Measurements from ENCODE around the gene ZNF764. TPM values are rescaled to one million over a fixed set of nuclear protein-coding genes. Genes with fewer than 3 reads are reported as not detected.
"Not testable (repeated sequence)": the region's sequence is repeated elsewhere in the genome, so short reads cannot be mapped to it uniquely, and the experiment has no call there.

Gene ZNF764
- total RNA-seq, 1 donor from 2014 or later: 8.4 TPM

DNA sequence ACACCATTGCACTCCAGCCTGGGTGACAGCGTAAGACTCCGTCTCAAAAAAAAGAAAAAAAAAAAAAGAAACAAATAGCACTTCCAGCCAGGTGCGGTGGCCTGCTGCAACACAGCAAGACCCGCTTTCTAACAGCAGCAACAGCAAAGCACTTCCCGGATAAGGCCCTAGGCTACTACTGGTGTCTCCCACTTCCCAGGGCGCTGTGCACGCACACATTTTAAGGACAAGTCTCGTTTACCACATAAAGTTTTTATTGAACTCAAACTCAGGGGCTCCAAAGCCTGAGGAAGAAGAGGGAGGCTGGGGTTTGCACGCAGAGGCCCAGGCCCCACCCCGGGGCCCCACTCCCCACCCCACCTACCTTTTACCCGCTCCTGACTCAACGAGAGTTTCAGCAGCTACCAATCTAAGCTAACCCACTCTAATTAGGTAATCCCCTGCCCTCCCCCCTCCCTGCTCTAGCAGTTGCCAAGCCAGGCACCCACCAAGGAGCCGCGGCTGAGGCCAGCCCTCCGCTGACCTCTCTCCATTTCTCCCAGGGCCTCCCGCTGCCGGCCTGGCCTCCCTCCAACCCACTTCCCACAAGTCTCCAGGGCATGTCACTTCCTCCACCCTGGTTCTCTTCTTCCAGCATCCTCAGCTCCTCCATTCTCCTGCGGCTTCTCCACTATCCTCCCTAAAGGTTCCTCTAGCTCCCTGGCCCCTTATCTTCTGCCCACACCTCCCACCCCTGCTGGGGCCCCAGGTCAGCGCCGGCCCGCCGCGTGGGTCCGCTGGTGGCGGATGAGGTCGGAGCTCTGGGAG lies 34.2 kb downstream of the ZNF764 start:
- intact Hi-C loops (cut with DNase I): no loop called here
- ATAC-seq: no peak

DNA sequence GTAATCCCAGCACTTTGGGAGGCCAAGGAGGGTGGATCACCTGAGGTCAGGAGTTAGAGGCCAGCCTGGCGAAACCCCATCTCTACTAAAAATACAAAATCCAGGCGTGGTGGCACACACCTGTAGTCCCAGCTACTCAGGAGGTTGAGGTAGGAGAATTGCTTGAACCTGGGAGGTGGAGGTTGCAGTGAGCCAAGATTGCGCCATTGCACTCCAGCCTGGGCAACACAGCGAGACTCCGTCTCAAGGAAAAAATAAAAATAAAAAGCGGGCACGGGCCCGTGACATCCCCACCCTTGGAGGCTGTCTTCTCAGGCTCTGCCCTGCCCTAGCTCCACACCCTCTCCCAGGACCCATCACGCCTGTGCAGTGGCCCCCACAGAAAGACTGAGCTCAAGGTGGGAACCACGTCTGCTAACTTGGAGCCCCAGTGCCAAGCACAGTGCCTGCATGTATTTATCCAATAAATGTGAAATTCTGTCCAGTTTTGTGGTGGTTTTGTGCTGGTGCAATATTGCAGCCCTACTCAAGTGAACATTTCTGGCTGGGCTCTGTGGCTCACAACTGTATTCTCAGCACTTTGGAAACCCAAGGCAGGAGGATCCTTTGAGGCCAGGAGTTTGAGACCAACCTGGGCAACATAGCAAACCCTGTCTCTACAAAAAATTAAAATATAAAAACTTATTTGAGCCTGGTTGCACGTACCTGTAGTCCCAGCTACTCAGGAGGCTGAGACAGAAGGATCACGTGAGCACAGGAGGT lies 35.3 kb downstream of the ZNF764 start:
- H3K4me1 ChIP-seq; H3K27me3 ChIP-seq (ENCODE audit: low read depth); DNase-seq; H3K9me3 ChIP-seq; ATAC-seq; H3K27ac ChIP-seq; intact Hi-C loops (cut with DNase I); H3K4me3 ChIP-seq: not testable (repeated sequence)
- H3K36me3 ChIP-seq: peaks cover 29% of the 10 kb centered on the region

More for the DNA sequence above, 34.2 kb downstream of the ZNF764 start:
- Histone ChIP-seq H3K27me3 (ENCODE audit: low read depth) (no peaks in the 10 kb centered on the region), H3K9me3 (no peaks in the 10 kb centered on the region), H3K36me3 (peaks cover 18% of the 10 kb centered on the region), H3K27ac (no peak overlapping the region), H3K4me3 (no peak overlapping the region), H3K4me1 (peaks cover 21% of the 10 kb centered on the region)
- TF ChIP-seq, protein P1, sequence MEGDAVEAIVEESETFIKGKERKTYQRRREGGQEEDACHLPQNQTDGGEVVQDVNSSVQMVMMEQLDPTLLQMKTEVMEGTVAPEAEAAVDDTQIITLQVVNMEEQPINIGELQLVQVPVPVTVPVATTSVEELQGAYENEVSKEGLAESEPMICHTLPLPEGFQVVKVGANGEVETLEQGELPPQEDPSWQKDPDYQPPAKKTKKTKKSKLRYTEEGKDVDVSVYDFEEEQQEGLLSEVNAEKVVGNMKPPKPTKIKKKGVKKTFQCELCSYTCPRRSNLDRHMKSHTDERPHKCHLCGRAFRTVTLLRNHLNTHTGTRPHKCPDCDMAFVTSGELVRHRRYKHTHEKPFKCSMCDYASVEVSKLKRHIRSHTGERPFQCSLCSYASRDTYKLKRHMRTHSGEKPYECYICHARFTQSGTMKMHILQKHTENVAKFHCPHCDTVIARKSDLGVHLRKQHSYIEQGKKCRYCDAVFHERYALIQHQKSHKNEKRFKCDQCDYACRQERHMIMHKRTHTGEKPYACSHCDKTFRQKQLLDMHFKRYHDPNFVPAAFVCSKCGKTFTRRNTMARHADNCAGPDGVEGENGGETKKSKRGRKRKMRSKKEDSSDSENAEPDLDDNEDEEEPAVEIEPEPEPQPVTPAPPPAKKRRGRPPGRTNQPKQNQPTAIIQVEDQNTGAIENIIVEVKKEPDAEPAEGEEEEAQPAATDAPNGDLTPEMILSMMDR (IDR thresholded peaks at IDR 0.05): no peak
- DNase-seq: no peak

DNA sequence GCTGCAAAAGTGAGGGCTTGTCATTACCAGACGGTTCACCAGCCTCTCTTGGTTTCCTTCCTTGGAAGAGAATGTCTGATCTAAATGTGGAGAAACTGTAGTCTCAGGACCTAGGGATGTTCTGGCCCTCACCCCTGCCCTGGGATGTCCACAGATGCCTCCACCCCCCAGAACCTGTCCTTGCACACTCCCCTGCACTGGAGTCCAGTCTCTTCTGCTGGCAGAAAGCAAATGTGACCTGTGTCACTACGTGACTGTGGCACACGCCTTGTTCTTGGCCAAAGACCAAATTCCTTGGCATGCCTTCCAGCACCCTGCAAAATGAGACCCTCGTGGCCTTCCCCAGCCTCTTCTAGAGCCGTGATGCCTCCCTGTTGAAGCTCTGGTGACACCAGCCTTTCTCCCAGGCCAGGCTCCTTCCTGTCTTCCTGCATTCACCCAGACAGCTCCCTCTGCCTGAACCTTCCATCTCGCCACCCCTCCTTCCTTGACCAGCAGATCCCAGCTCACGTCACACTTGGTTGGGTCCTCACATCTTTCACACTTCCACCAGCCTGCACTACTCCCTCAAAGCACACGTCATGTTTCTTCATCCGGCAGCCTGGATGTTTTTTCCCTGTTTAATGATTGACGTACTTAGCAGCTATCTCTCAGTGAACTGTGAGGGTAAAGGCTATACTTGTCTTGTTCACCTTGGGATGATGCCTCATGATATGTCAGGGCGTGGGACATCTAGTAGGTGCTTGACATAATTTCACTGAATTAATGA lies 36.1 kb downstream of the ZNF764 start:
- DNase-seq (no peak), ATAC-seq (no peak)
- Histone ChIP-seq H3K27me3 (ENCODE audit: low read depth) (no peaks in the 10 kb centered on the region), H3K4me3 (no peak overlapping the region), H3K9me3 (no peaks in the 10 kb centered on the region), H3K27ac (no peak overlapping the region), H3K36me3 (peaks cover 32% of the 10 kb centered on the region), H3K4me1 (peaks cover 5% of the 10 kb centered on the region)
- TF ChIP-seq, protein P1 (IDR thresholded peaks at IDR 0.05): no peak
- intact Hi-C loops (cut with DNase I): no loop called here

- H3K36me3 ChIP-seq: peaks cover 37% of the 10 kb centered on the region
- TF ChIP-seq, protein P1 (IDR thresholded peaks at IDR 0.05): no peak
- peaks cover 5% of the 10 kb centered on the region for H3K4me1 ChIP-seq
- intact Hi-C loops (cut with DNase I): no loop called here
- no peak for DNase-seq
- ATAC-seq: no peak
- no peaks in the 10 kb centered on the region for H3K27me3 ChIP-seq (ENCODE audit: low read depth)
- H3K4me3 ChIP-seq: no peak overlapping the region
- H3K27ac ChIP-seq: no peak overlapping the region
- no peaks in the 10 kb centered on the region for H3K9me3 ChIP-seq
Observed at GRCh38 chr16:30521476-30521872, 36.7 kb downstream of the ZNF764 start.

DNA sequence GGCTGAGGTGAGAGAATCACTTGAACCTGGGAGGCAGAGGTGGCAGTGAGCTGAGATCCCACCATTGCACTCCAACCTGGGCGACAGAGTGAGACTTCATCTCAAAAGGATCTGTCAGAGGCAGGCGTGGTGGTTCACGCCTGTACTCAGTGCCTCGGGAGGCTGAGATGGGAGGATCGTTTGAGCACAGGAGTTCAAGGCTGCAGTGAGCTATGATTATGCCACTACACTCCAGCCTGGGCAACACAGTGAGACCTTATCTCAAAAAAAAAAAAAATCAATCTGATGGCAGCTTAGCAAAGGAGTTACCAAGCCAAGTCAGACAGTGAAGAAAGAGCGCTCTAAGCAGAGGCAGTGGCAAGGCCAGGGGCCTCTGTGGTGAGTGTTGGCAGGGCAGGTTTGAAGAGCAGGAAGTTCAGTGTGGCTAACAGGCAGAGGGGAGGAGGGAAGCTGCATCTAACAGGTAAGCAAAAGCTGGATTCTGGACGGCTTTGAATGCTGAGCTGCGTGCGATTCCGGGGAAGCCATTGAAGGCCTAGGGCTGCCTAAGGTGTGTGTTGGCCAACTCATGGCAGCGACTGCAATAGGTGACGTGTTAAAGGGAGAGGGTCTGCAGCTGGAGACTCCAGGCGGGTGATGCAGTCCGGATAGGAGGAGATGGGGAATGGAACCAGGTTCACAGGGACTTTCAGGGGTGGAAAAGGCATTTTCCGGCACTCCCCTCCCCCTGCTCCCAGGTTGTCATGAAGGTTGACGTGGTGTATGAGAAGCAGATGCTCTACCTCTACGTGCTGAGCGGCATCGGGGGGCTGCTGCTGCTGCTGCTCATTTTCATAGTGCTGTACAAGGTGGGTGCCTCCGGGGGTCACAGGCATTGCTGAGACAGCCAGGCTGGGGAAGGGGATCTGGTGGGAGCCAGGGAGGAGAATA lies 38.8 kb downstream of the ZNF764 start:
- H3K27me3 ChIP-seq (ENCODE audit: low read depth): no peaks in the 10 kb centered on the region
- DNase-seq (no peak), ATAC-seq (no peak)
- H3K27ac ChIP-seq: no peak overlapping the region
- TF ChIP-seq, protein P1 (IDR thresholded peaks at IDR 0.05): no peak
- H3K36me3 ChIP-seq: peaks cover 46% of the 10 kb centered on the region
- no peak overlapping the region for H3K4me3 ChIP-seq
- intact Hi-C loops (cut with DNase I): no loop called here
- H3K9me3 ChIP-seq: no peaks in the 10 kb centered on the region
- no peaks in the 10 kb centered on the region for H3K4me1 ChIP-seq
